Stimulated activated CD8-positive, alpha-beta memory T cell treated with anti-CD3 and anti-CD28 coated beads, Interleukin-15, amount 100 ng/mL, for 1 hour (primary cell): ENCODE results near the gene MUC6.
"Not testable (repeated sequence)": the region's sequence is repeated elsewhere in the genome, so short reads cannot be mapped to it uniquely, and the experiment has no call there.

Source experiments
- DNase-seq: peaks from one replicate; pipeline ENCODE4 v3.0.0-alpha.2; 2020; ENCODE audit warnings: low read depth

Gene MUC6

DNA sequence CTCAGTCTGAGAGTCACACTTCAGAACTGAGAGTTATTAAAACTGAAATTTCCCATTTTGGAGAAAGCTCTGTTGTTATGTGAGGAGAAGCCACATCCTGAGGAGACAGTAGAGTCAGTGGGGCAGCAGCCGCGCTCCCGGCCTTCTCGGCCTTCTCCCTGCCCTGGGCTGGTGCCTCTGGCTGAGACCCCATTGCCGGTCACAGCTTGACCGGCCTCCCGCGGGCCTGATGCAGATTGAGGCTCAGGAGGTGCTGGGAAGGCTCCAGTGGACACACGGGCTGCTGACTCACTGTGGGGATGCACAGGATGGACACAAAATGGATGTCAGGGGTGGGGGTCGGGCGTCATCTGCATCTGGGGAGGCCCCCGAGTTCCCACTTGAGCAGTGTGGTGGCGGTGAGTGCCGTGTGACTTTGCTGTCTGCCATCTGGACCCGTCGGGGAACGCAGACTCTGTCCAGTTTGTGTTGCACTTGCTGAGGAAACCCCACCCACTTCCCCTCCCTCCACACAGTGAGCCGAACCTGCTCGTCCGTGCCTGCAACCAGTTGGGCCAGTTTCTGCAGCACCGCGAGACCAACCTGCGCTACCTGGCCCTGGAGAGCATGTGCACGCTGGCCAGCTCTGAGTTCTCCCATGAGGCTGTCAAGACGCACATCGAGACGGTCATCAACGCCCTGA lies 50.1 kb downstream of the MUC6 start:
- DNase-seq: no peak

DNA sequence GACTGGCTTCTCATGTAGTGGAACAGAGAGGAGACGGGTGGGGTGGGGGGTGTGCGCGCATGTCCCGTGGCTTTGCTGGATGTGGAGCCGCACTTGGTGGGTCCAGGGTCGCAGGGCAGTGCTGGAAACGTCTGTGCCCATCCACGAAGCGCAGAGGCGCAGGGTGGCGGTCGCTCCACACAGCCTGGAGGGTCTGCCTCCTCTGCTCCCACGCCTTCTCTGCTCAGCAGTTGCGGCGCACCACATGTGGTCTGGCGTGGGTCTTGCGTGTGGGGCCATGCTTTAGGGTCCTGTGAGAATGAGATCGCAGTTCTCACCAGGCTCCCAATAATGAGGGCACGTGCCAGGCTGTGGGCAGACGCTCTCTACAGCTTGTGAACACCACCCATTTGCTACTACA lies 50.7 kb downstream of the MUC6 start:
- no peak for DNase-seq

DNA sequence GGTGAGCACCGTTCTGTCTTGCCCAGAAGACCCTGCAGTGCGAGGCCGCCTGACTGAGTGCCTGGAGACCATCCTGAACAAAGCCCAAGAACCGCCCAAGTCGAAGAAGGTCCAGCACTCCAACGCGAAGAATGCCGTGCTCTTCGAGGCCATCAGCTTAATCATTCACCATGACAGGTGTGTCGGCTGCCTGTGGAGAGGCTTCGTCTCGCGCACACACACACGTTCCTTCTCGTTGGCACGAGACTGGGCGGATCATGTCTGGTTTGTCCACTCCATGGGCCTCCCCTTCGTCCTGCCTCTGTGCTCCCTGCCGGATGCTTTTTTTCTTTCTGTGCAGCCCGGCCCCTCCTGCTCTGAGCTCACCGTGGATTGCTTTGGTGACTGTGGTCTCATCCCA lies 51.1 kb downstream of the MUC6 start:
- DNase-seq: no peak

DNA sequence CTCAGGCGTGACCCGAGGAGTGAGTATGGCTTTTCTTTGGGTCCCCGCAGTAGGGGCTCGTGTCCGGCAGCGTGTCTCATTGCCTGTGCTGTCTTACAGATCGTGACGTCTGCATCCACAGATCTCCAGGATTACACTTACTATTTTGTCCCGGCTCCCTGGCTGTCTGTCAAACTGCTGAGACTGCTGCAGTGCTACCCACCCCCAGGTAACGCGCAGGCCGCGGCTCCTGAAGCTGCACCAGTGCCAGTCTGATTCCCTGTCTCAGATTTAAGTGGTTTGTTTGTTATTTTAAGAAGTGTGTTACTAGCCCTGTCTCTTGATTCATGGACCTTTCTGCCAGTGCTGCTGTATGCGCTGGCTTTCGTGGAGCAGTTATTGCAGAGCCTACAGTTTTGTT lies 52.0 kb downstream of the MUC6 start:
- DNase-seq: no peak

DNA sequence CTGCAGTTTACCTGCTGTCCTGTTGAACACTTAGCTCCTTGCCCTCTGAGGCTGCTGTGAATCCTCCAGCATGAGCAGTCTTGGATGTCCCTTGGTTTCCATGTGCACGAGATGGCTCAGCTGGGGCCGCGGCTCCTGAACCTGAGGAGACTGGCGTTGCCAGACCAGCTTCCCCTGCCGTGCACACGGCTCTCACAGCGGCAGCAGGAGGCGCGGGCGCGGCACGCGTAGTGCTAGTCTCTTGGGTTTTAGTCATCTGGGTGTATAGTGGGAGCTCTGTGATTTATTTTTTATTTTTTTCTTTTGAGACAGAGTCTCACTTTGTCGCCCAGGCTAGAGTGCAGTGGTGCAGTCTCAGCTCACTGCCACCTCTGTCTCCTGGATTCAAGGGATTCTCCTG lies 54.8 kb downstream of the MUC6 start:
- DNase-seq: no peak

DNA sequence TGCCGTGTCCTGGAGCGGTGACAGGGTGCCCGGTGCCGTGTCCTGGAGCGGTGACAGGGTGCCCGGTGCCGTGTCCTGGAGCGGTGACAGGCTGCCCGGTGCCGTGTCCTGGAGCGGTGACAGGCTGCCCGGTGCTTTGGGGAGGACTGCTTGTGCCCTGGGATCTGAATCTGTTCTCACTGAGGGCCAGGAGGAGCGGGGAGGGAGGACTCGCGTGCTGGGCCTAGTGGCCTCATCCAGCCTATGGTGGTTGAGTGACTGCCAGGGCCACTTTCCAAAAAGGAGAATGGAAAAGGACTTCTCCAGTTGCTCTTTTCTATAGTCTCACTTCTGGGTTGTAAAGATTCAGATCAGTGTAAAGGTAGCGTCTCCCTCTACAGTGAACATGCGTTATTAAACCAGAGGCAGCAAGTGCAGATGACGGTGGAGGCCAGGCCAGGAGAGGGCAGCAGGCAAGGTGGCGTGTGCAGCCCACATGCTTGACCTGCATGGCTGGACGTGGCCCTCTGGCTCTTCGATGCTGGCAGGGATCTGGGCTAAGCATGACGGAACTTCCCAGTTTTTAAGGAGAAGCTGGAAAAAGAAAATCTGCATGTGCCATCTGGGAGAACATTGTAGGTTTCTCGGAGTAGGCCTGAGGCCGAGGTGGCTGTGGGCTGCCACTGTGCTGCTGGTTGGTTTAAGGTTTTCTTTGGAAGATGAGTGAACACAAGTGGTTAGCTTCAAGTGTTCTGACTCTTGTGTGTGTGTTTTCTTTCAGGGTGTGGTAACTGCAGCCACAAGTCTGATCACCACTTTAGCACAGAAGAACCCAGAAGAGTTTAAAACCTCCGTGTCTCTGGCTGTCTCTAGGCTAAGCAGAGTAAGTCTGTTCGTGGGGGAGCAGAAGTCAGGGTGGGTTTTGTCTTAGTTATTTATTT lies 55.8 kb downstream of the MUC6 start:
- DNase-seq: no peak

DNA sequence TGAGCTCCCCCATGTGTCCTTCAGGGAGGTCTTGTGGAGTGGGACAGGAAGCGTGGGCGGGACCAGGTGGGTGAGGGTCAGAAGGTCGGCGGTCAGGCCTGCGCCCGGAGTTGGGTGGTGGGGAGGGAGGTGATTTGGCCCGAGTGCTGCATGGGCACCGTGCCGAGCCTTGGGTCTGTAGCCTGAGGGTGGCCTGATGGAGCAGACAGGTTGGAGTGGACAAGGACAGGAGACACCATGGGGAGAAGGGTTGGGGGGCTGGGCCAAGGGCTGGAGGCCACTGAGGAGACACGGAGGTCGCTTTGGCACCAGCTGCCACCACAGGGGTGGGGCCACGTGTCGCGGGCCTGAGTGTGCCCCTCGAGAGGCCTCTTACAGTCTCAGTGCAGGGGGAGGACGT lies 57.7 kb downstream of the MUC6 start:
- DNase-seq: no peak

DNA sequence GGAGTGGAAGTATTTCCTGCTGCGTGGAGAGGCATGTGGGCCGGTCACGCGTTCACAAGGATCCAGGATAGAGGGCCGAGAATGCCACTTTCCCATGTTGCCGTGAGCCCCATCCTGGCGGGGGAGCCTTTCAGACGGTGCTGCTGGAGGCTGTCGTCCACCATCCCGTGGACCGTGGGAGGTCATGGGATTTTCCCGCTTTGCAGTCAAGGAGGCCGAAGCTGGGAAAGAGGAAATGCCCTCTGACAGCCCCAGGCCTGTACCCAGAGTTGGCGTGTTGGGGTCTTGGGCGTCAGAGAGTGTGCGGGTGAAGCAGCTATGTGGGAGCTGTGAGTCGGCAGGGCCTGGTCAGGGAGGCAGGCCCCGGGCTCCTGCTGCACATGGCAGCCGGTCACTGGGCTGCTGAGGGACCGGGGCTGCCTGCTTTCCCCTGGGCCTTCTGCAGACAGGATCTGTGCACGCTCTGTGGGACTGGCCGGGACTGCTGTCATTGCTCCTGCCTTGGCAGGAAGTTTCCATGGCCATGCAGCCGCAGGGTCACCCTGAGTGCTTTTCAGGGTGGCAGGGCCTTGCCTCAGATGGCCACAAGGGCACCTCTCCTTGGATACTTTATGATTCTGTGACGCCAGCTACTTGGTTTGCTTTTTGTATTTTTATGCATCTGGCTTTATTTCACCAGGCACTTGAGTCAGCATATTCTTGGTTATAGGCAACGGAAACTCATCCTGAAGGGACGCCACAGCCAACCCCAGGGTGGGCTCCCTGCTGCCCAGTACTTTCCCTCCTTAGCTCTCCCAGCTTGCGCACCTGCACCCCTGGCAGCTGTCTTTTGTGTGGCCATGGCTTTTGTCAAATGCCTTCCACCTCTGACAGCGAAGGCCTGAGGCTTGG lies 58.4 kb downstream of the MUC6 start:
- no peak for DNase-seq

DNA sequence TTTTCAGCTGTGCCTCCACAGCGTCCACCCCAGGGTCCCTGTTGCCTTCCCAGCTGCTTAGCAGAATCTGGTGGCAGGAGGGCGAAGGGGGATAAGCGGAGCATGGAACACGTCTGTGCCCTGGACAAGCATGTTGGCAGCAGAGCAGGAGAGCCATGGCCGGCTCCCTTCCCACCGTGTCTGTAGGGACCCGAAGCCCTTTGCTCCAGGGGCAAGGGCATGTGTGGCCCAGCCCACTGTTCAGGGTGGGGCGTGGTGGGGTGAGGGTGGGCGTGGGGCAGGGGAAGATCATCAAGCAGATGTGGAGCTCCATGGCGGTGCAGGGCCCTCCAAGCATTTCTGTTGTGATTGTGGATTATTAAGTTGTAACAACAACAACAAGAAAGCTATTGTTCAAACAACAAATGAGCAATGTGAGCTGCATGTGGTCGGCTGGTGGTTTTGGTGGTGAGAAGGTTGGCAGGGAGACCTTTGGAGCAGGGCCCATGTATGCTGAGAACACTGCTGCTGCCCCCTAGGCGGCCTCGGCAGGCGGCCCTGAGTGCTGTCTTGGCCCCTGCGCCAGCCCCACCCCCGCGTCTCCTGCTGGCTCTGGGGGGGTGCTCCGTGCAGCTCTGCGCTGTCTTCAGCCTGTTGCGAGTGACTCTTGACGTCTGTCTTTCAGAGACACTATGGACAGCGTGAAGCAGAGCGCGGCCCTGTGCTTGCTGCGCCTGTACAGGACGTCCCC lies 59.9 kb downstream of the MUC6 start:
- DNase-seq: no peak

DNA sequence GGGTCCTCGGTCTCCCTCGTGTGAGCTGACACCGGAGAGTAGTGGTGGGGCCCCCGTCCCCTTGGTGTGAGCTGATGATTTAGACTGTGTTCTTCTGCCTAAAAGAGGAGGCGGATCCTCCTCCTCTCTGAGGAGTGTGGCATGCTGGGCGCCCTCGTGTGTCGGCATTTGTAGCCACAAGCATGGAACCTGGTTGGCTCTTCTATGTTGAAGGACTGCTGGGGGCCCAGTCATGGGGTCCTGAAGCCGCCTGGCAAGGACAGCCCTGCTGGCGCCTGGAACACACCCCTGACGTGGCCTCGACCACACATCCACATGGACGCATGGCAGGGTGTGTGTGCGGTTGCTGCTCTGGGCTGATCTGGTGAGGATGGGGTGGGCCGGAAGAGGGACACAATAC lies 60.7 kb downstream of the MUC6 start:
- no peak for DNase-seq

DNA sequence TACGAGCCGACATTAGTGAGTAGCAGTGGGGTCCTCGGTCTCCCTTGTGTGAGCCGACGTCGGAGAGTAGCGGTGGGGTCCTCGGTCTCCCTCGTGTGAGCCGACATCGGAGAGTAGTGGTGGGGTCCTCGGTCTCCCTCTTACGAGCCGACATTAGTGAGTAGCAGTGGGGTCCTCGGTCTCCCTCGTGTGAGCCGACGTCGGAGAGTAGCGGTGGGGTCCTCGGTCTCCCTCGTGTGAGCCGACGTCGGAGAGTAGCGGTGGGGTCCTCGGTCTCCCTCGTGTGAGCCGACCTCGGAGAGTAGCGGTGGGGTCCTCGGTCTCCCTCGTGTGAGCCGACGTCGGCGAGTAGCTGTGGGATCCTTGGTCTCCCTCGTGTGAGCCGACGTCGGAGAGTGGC lies 61.1 kb downstream of the MUC6 start:
- DNase-seq: not testable (repeated sequence)

DNA sequence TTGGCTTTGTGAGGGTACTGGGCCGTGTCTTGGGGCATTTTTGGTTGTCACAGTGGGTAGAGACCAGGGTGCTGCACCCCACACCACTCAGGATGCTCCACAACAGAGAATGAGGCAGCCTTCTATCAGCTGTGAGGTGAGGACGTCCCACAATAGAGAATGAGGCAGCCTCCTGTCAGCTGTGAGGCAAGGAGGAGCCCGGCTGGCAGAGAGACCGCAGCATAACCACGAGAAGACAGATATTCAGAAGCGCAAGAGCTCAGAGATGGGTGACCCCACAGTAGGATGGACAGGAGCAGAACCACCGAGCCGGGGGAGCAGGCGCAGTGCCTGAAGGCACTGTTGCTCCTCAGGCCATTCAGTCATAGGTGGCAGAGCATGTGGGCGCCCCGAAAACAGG lies 63.3 kb downstream of the MUC6 start:
- DNase-seq: no peak

DNA sequence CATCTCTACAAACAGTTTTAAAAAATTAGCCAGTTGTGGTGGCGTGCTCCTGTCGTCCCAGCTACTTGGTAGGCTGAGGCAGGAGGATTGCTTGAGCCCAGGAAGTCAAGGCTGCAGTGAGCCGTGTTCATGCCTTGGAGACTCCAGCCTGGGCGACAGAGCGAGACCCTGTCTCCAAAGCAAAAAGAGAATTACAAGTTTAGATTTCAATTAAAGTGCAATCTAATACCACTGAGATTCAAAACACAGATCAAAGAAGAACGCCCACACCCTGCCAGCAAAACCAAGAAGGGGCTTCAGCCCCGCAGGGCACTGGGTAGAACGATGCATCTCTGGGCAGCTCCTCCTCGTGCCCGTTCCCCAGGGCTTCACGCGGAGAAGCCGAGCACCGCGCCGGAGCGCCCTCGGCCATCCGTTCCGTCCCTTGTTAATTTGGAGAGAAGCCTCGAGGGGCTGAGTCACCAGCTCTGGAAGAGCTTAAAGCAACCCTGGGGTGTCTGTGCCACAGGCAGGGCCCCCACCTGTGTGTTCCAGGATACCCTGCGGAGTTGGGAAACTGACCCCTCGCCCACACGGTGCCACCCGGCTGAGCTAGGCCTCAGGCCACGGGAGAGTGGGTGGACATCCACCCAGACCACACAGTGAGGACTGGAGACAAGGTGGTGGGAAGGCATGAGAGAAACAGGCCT lies 63.9 kb downstream of the MUC6 start:
- no peak for DNase-seq

DNA sequence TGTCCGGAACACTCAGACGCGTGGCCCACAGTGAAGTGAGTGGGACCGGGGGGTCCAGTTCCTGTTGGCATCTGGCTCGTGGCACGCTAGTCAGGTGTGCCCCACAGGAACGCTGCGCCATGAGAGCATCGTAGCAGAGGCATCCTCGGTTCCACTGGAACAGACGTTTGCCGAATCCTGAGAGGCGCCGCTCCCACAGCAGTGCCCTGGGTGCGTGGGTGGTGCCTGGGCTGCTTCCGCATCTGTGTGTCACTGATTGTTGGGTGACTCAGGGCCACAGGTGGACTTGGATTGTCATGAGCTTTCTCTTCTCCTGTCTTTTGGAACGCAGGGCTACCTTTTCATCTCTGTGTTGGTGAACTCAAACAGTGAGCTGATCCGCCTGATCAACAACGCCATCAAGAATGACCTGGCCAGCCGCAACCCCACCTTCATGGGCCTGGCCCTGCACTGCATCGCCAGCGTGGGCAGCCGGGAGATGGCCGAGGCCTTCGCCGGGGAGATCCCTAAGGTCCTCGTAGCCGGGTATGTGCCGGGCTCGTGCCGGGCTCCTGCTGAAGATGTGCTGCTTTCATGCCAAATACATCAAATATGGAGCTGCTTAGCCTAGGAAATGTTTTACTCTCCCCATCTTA lies 64.7 kb downstream of the MUC6 start:
- no peak for DNase-seq

DNA sequence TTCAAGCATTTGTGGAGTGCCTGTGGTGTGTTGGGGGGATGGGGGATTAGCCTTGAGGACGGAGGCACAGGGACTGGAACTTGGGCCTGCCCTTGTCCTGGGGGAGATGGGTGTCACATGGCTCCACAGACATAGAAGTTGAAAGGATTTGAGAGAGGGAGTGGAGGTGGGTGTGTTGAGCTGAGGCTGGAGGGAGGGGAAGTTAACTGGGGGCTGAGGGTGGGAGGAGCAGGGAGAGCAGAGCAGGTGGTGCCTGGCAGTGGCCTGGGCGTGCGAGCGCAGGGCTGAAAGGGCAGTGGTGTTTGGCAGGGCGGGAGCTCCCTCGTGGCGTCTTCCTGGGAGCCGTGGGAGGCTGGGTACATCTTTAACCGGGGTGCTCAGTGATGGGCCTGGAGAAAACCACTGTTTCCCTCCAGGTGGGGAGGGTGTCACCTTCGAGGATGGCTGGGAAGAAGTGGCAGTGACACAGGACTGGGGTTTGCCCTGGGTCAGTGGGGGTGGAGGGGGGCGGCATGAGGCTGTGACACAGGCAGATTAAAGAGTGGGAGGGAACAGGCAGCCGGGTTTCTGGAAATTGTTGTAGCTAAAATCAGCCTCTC lies 65.3 kb downstream of the MUC6 start:
- no peak for DNase-seq

DNA sequence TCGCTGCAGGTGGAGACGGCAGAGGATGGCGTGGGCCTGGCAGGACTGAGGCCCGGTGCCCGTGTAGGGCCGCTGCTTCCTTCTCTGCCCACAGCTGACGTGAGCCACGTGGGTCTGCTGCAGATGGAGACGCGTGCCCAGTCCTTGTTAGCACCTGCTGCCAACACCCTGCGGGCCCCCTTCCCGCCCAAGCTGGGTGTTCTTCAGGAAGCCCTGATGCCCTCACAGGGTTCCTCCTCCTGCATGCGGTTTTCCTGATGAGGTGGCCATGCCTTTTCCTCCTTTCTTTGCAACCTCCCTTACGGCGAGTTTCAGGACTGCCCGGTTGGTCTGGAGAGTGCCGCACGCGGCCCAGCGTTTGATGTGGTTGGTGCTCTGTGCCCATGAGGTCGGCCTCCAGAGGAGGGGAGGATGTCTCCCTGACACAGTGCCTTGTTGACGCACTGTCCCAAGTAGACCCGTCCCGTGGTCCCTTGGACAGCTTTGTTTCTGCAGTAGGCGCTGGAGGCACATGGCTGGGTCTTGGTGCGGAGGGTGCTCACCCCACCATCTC lies 66.1 kb downstream of the MUC6 start:
- no peak for DNase-seq

DNA sequence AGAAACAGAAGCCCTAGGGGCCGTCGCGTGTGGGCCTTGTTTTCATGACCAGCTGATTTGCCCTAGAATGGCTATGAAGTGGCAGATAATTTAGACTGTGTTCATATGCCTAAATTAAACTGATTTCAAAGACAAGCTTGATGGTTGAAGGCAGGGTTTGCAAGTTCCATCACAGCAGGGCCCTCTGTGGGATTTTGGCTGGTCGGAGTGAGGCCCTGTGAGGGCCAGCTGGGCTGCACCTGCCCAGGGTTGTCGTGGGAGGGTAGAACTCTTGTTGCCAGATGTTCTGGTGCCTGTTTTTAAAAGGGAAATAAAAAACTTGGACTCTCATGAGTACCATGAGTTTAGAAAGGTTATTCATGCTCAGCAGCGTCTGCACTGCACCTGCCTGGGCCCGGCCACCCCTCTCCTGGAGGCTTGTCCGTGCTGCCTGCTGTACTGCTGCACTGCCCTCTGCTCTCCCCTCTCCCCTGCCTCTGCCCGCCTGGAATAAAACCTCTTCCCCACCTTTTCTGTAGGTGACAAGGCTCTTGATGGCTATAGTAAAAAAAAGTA lies 66.8 kb downstream of the MUC6 start:
- no peak for DNase-seq

DNA sequence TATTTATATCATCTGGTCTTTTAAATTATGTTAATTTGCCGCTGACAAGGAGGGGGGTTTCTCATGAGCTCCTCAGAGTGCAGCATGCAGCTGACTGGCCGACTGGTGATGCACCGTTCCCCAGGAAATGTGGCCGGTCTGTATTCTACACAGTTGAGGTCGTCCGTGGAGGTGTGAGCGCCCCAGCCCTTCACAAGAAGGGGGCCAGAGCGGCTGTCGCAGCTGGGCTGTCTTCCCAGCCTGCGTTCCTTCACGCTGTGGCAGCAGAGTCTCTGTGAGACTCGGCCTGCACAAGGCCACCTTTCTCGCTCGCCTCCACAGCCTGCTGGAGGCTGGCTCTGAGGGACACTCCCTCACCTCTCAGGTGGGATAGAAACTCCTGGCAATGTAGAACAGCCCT lies 67.7 kb downstream of the MUC6 start:
- DNase-seq: no peak

DNA sequence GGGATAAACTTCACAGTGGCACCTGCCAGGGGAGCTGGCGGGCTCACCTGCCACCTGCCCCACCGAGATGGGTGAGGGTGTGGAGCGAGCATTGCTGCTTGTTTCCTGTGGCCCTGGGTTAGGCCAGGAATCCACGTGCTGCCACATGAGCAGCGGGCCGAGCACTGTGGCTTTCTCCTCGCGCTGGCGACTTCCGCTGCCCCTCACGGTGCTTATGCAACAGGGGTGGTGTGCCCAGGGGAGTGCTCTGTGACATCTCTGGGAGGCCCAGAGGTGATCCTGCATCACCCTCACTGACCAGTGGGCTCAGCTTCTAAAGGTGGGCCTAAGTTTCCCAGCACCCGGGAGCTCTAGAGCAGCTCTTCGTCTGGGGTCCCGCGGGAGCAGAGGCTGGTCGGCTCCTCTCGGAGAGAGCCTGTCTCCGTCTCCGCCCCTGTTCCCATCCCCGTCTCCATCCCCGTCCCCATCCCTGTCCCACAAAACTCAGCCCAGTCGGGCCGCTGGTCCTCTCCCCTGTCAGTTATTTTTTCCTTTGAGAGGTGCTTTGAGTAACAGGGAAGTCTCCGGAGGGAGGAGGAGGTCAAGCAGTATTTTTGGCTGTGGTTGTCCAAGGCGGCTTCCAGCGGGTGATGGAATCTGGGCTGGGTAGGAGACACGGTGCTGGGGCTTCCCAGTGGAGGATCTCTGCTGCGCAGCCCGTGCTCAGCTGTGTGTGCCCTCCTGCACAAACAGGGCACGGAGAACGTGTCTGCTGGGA lies 68.3 kb downstream of the MUC6 start:
- DNase-seq: no peak
